AG08396 (cell line): Measurements from ENCODE around the gene PIK3R3.
"Not testable (repeated sequence)": the region's sequence is repeated elsewhere in the genome, so short reads cannot be mapped to it uniquely, and the experiment has no call there.

ENCODE experiments used
- DNase-seq: peaks from one replicate; pipeline ENCODE4 v3.0.0; 2012; ENCODE audit warnings: low spot score, mixed read lengths

PIK3R3 gene

DNA sequence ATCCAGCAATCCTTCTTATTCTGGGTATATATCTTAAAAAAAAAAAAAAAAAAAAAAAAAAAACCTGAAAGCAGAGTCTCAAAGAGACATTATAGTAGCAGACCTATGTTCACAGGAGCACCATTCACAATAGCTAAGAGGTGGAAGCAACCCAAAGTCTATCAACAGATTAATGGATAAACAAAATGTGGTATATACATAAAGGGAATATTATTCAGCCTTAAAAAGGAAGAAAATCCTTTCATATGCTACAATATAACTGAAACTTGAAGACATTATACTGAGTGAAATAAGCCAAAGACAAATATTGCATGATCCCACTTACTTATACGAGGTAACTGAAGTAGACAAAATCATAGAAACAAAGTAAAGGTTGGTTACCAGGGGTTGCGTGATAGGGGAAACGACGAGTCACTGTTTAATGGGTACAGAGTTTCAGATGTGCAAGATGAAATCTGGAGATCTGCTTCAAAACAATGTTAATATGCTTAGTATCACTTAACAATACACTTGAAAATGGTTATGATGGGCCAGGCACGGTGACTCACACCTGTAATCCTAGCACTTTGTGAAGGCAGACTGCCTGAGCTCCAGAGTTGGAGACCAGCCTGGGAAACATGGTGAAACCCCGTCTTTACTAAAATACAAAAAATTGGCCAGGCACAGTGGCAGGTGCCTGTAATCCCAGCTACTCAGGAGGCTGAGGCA, 29.5 kb downstream of the PIK3R3 start:
- DNase-seq: no peak

DNA sequence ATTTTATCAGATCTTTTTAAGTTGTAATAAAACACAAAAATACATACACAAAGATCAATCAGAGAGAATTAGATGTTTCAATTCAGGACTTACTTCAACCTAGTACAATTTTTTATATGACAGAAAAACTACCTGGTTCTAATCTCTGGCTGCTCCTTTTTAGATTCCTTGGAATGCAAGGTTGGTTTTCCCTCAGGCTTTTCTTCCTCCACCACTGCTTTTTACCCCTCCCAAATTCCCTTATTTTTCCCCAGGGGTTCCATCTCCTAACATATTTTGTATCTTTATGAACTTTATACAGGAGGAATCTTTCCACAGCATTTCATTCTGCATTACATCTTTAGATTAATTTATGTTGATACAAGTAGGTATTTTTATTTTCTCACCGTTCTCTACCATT, 33.2 kb downstream of the PIK3R3 start:
- no peak for DNase-seq

DNA sequence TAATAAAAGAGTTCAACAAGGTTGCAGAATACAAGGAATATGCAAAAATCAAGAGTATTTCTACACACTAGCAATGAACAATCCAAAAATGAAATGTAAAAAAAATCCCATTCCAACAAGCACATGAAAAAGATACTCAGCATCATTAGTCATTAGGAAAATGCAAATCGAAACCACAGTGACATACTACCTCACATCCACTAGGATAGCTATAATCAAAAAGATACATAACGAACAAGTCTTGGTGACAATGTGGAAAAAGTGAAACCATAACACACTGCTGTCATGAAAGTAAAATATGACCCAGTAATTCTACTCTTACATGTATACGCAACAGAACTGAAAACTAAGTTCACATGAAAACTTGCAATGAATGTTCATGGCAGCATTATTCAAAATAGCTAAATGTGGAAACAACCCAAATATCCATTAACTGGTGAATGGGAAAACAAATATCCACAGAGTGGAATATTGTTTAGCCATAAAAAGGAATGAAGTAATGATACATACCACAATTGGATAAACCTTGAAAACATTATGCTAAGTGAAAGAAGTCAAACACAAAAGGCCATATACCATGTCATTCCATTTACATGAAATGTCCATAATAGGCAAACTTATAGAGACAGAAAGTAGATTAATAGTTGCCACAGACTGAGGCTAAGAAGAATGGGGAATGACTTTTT, 34.3 kb downstream of the PIK3R3 start:
- no peak for DNase-seq

DNA sequence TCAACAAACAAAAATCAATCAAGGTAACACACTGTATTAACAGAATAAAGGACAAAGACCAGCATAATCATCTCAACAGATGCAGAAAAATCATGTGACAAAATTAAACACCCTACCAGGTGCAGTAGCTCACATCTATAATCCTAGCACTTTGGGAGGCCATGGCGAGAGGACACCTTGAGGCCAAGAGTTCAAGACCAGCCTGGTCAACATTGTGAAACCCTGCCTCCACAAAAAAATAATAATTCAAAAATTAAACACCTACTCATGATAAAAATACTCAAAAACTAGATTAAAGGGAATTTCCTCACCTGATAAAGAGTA, 35.3 kb downstream of the PIK3R3 start:
- DNase-seq: no peak

DNA sequence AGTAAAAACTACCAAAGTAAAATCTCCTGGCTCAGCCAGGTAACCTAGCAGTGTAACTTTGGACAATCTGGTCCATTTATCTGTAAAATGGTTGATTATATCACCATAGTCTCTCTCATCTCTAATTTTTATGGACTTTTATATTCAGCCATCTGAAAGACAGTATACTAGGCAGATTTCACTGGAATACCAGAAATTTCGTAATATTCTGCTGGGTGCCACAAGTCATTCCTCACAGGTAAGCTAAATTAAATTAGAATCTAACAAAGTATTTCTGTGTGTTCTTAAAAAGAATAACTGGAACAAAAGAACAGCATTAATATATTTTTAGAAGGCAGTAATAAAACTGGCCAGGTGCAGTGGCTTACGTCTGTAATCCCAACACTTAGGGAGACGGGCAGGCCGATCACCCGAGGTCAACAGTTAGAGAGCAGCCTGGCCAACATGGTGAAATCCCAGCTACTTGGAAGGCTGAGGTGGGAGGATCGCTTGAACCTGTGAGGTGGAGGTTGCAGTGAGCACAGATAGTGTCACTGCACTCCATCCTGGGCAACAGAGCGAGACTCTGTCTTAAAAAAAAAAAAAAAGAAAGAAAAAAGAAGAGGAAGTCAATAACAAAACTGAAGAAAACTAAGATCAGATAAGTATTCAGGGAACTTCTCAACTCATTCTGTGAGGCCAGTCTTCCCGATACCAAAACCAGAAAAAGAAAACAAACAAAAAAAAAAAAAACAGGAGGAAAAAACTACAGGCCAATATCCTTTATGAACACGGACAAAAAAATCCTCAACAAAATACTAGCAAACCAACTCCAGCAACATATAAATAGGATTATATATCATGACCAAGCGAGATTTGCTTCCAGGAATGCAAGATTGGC, 35.9 kb downstream of the PIK3R3 start:
- DNase-seq: no peak

DNA sequence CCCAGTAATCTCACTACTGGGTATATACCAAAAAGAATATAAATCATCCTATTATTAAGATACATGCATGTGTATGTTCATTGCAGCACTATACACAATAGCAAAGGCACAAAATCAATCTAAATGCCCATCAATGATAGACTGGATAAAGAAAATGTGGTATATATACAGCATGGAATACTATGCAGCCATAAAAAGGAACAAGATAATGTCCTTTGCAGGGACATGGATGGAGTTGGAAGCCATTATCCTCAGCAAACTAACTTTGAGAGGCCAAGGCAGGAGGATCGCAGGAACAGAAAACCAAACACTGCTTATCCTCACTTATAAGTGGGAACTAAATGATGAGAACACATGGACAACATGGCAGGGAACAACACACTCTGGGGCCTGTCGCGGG, 37.3 kb downstream of the PIK3R3 start:
- not testable (repeated sequence) for DNase-seq

DNA sequence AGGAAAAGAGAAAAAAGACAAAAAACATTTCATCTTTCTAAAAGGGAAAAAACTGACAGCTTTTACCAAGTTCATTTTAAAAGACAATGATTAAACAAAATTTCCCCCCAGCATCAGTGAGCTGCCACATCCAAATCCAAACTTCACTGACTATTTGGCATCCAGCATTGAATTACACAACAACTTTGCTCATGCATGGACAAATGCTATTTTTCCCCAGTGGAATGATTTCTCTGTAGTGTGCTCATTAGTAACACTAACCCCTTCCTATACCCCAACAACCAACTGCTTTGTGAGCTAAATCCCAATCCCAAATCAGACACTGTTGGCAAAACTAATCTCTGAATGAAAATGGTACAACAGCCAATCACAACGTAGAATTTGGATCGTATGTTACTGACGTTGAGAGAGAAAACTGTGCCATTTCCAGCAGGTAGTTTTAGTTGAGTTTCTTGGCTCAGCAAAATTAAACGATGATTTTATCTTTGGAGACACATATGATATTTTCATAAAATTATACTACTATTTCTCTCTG, 37.9 kb downstream of the PIK3R3 start:
- no peak for DNase-seq

DNA sequence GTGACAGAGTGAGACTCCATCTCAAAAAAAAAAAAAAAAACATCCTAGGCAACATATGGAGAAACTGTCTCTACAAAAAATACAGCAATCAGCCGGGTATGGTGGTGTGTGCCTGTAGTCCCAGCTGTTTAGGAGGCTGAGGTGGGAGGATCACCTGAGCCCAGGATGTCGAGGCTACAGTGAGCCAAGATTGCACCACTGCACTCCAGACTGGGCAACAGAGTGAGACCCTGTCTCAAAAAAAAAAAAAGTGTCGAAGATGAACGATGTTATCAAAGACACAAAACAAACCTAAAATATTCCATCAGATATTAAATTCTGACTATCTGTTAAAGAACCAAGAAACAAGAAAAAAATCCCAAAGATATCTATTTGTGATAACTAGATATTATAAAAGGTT, 38.6 kb downstream of the PIK3R3 start:
- DNase-seq: not testable (repeated sequence)

DNA sequence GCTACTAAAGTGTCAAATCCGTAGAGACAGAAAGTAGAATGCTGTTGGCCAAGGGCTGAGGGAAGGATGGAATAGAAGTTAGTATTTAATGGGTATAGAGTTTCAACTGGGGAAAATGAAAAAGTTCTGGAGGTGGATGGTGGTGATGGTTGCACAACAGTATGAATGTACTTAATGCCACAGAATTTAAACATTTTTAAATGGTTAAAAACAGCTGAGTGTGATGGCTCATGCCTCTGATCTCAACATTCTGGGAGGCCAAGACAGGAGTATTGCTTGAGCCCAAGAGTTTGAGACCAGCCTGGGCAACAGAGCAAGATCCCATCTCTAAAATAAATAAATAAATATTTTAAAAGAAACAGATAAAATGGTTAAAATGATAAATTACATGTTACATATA, 44.5 kb downstream of the PIK3R3 start:
- DNase-seq: no peak

DNA sequence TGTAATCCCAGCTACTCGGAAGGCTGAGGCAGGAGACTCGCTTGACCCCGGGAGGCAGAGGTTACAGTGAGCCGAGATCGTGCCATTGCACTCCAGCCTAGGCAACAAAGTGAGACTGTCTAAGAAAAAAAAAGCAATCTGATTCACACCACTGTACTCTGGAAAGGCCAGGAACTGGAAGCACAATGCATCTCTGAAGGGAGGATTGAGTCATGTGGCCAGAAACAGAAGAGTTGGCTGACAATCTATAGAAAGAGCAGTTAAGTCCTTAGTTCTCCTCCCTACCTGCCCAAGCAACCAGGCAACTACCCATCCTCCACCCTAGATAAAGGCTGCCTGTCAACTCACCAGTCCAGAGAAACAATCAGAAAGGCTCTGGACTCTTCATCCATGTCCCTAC, 45.9 kb downstream of the PIK3R3 start:
- no peak for DNase-seq

DNA sequence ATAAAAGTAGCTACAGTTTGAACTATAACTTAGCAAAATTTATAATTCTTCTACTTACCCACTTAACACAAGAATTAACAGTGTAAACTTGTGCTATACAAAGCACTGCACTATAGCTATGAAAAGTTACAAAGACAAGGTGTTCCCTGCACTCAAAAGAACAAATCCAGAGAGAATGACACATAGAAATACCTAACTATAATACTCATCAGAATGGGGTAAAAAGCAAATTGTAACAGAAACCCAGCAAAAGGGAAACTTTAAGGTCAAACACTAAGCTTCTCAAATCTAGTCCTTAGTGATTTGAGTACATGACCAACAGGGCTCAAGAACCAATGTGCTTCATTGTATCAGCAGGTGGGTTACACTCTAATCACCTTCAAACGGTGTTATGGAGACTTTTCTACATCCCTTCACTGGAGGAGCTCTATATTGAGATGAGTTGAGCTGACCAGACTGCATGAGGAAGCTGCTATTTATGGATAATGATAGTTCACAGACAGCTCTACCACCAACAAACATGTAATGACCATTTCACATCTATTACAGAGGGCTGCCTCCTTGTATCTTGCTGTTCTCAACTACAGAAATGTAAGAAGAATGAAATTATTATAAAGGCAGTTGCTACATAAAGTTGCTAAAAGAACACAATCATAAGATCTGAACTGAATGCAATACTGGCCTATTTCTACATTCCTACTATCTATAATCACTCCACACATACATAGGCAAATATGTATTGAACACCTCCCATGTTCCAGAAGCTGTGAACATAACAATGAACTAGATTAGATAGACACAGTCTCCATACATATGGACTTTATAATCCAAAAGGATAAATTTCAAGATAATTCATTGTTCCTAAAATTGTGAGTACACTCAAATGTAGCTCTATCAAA, 47.6 kb downstream of the PIK3R3 start:
- DNase-seq: peak; percentile 27

DNA sequence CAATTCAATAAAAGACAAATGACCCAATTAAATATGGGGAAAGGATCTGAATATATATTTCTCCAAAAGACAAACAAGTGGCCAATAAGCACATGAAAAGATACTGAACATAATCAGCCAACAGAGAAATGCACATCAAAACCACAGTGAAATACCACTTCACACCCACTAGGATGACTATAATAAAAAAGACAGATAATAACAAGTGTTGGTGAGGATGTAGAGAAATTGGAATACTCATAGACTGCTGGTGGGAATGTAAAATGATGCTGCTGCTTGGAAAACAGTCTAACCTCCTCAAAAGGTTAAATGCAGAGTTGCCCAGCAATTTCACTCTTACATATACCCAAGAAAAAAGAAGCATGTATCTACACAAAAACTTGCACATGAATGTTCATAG, 48.9 kb downstream of the PIK3R3 start:
- DNase-seq: no peak

DNA sequence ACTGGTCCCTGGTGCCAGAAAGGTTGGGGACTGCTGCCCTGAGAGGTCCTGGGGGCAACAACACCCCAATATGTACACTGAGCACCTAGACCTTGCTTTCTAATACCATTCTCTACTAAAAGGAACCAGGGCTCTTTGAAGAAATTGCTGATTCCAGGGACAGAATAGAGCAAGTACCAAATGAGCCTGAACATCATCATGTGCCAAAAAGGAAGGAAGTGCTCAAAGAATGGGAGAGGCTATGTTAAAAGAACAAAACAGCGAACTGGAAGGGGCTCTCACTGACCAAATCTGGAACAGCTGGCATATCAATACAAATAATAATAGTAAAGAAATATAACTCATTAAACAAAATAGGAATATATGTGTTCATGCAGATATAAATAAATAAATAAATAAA, 50.8 kb downstream of the PIK3R3 start:
- no peak for DNase-seq

DNA sequence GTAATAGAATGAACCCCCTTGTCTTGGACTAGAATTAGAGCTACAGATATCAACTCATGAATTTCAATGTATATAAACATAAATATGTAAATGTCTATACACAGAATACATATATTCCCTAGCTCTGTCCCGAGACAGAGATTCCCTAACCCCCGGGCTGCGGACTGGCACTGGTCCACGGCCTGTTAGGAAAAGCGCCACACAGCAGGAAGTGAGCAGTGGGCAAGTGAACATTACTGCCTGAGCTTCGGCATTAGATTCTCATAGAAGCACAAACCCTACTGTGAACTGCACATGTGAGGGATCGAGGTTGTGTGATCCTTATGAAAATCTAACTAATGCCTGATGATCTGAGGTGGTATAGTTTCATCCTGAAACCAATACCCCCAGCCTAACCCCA, 51.2 kb downstream of the PIK3R3 start:
- no peak for DNase-seq

DNA sequence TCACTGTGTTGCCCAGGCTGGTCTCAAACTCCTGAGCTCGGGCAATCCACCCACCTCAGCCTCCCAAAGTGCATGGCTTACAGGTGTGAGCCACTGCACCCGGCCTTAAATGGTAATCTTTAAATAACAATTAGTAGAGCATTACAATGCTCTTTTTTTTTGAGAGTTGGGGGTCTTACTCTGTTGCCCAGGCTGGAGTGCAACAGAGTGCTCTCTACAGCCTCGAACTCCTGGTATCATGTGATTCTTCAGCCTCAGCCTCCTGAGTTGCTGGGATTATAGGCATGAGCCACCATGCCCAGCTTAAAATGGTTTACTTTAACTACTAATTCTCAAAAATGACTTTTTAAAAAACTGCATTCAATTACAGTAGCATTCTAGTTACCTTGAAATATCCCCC, 52.2 kb downstream of the PIK3R3 start:
- DNase-seq: no peak

DNA sequence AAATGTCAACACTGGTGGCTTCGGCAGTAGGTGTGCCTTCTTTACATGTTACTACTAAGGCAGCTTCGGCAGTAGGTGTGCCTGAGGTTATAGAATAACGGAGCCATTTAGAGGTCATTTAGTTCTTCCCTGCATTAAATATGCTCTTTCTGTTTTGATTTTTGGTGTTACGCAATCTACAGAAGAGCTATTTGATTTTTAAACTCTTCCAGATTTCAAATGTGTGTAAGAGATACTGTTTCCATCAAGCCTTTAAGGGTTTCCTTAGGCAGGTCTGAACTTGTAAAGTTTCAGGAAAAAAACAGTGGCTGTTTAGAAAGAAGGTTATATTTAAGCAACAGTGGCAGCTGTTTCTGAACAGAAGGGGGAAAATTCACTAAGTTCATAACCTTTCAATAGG, 54.8 kb downstream of the PIK3R3 start:
- DNase-seq: no peak

DNA sequence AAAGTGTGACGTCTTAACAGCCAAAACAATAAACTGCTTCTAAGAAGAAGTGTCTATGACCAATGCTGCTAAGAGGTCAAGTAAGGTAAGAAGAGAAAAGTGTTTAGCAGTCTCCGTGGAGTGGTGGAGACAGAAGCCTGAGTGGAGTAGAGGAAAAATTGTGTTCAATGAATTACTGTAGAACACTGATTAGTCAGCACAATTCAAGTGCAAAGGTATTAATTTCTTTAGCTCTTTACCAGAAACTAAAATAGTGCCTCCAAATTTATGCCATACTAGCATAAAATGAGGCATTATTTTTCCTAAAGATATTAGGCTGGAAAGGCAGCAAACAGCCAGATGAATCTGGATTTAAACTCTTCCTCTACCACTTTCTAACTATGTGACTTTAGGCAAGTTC, 56.1 kb downstream of the PIK3R3 start:
- no peak for DNase-seq

DNA sequence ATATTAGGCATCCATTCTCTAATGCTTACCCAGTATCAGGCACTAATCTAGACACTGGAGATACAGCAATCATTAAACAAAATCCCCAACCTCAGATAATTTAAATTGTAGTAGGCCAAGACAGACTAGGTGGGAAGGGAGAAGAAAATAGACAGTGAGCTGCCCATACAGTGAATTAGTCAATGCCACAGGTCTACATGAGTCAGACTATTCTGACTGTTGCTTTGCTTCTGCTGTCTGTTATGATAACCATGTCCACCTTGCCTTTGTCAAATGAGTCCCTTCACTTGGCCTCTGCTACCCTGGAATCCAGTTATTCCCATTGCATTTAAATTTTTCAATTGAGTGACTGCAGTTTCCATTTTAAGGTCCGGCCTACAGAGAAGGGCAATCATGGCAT, 59.5 kb downstream of the PIK3R3 start:
- DNase-seq: no peak

DNA sequence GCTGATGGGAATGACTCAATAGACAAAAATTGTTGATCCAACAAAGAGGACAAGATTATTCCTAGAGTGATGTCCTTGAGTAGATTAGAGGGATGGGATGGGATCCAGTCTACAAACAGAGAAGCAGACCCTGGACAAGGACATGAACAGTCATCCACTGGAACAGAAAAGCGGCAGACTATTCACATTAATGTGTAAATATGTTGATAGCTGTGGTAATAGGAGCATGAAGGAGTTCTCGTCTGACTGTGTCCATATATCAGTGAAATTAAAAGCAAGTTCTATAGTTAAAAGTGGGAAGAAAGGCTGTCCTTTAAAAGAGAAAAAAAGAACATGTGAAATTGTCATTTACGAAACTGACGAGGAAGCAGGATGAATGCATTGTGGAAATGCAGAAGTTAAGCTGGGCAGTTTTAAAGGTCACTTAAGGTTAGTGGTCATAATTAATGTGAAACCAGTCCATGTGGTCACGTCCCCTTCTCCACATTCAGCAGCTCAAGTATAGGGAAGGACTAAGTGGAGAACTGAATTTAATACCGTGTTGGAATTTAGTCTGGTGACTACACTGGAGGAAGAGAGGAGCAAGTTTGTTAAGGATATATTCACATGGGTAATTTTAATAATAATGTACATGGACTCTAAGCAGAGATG, 62.1 kb downstream of the PIK3R3 start:
- no peak for DNase-seq

DNA sequence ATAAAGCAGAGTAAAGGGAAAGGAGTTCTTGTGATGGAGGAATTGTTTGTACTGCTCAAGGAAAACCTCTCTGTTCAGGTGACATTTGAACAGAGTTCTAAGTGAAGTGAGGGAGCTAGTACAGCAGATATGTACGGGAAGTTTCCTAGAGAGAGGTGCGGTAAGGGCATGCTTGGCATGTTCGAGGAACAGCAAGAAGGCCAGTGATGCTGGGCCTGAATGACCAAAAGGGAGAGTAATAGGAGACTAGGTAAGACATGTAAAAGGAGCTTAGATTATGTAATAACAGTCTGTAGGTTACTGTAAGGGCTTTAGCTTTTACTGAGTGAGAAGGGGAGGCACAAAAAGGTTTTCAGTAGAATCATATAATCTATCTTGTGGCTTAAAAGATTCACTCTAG, 63.9 kb downstream of the PIK3R3 start:
- no peak for DNase-seq

DNA sequence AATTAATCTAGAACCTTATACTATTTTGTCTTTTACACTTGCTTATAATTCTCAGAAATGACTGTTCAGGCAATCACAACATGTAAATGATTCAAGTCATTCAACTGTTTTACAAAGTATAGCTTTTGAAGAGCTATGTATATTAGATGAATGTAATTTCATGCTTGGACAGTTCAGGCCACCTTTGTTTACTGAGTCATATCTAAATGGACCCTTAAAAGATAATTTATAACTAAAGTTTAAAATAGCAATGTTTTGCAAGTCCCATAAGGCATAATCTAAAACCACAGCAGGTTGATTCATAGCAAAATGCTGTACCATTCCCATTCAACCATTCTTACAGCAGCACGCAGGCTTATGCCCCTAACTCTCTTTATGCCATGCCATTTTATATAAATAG, 64.8 kb downstream of the PIK3R3 start:
- no peak for DNase-seq
